ENCODE measurements around the gene MZB1. TPM values are rescaled to one million over a fixed set of nuclear protein-coding genes. Genes with fewer than 3 reads are reported as not detected.

MZB1 gene
- total and polyA plus RNA-seq, 2 of the 13 experiments (the other 11 are each of a cell fraction or from before 2014, with no cell fraction given), result 0.31 to 0.40 TPM

DNA sequence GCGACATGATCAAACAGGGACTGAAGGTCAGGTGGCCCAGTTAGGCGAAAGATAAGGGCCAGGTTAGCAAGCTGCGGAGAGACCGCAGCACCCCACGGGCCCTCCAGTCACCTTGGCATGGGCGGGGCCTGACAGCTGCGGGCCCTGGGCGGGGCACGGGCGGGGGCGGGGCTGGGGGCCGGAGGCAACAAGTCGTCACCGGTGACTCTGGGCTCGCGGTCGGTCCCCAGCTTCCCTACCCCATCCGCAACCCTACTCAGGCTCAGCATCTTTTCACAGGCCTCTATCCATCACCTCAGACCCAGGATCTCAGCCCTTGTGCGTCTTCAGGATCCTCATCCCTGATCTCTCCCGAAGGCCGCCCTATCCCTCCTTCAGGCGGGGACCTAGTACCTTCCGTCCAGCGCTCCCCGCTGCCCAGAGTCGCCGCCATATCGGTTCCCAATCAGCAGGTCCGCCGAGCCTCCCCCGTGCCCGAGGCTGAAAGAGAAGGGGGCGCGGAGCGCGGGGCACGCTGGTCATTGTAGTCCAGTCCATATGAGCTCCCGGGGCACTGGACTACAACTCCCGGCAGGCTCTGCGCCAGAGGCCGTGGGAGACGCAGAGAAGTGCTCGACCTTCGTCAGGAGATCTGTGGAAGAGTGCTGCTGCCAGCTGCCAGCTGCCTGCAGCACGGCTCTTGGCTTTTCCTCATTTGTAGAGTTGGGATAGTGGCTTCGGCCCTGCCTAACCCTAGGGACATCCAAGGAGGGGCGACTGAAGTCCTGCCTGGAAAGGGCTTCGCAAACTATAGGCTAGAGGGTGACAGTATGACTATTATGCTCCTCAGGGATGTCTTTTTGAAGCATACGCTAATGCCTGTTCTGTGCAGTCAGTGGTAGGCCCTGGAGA lies 49.5 kb upstream of the MZB1 start, which contains the start of gene DNAJC18 (continued):
- peak; percentile 12; the same call in 1 of the 2 replicates for TF ChIP-seq HOXD1 (CRISPR knock-in tag; IDR thresholded peaks at IDR 0.05)
- no peak for TF ChIP-seq ZNF644 (CRISPR knock-in tag; IDR thresholded peaks at IDR 0.05; ENCODE audit: low read depth)
- TF ChIP-seq ZNF326 (CRISPR knock-in tag; IDR thresholded peaks at IDR 0.05; ENCODE audit: borderline replicate concordance), result no peak
- no peak for TF ChIP-seq SRSF9 (IDR thresholded peaks at IDR 0.05; ENCODE audit: borderline replicate concordance, insufficient read depth, low read depth, low read length, poor library complexity, severe bottlenecking)
- no peak for TF ChIP-seq NPAS2 (CRISPR knock-in tag; IDR thresholded peaks at IDR 0.05; ENCODE audit: borderline replicate concordance)
- TF ChIP-seq PCBP1 (IDR thresholded peaks at IDR 0.05; ENCODE audit: borderline replicate concordance, low read depth, low read length), result 0 out of 2 replicates have a peak, but pooled peaks have one; percentile 27
- TF ChIP-seq FIP1L1 (IDR thresholded peaks at IDR 0.05; ENCODE audit: borderline replicate concordance, insufficient read depth, low read depth, low read length), result no peak
- no peak for TF ChIP-seq PBX2 (CRISPR knock-in tag; IDR thresholded peaks at IDR 0.05)
- TF ChIP-seq ZNF205 (CRISPR knock-in tag; IDR thresholded peaks at IDR 0.05), result no peak
- peak; percentile 92 for TF ChIP-seq BCL3 (CRISPR knock-in tag; IDR thresholded peaks at IDR 0.05)
- peak; percentile 27; the same call in 1 of the 2 replicates for TF ChIP-seq MIER3 (CRISPR knock-in tag; IDR thresholded peaks at IDR 0.05; ENCODE audit: borderline replicate concordance)
- TF ChIP-seq MTA1 (CRISPR knock-in tag; IDR thresholded peaks at IDR 0.05; ENCODE audit: borderline replicate concordance), result no peak
- peak; percentile 66 for TF ChIP-seq ASH2L (IDR thresholded peaks at IDR 0.05; ENCODE audit: insufficient read length, low read depth, low read length)
- TF ChIP-seq YEATS2 (CRISPR knock-in tag; IDR thresholded peaks at IDR 0.05; ENCODE audit: borderline replicate concordance), result peak; percentile 59; the same call in 1 of the 2 replicates
- no peak for TF ChIP-seq AHR (CRISPR knock-in tag; IDR thresholded peaks at IDR 0.05)
- TF ChIP-seq, protein P1, sequence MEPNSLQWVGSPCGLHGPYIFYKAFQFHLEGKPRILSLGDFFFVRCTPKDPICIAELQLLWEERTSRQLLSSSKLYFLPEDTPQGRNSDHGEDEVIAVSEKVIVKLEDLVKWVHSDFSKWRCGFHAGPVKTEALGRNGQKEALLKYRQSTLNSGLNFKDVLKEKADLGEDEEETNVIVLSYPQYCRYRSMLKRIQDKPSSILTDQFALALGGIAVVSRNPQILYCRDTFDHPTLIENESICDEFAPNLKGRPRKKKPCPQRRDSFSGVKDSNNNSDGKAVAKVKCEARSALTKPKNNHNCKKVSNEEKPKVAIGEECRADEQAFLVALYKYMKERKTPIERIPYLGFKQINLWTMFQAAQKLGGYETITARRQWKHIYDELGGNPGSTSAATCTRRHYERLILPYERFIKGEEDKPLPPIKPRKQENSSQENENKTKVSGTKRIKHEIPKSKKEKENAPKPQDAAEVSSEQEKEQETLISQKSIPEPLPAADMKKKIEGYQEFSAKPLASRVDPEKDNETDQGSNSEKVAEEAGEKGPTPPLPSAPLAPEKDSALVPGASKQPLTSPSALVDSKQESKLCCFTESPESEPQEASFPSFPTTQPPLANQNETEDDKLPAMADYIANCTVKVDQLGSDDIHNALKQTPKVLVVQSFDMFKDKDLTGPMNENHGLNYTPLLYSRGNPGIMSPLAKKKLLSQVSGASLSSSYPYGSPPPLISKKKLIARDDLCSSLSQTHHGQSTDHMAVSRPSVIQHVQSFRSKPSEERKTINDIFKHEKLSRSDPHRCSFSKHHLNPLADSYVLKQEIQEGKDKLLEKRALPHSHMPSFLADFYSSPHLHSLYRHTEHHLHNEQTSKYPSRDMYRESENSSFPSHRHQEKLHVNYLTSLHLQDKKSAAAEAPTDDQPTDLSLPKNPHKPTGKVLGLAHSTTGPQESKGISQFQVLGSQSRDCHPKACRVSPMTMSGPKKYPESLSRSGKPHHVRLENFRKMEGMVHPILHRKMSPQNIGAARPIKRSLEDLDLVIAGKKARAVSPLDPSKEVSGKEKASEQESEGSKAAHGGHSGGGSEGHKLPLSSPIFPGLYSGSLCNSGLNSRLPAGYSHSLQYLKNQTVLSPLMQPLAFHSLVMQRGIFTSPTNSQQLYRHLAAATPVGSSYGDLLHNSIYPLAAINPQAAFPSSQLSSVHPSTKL (CRISPR knock-in tag; IDR thresholded peaks at IDR 0.05), result 0 out of 2 replicates have a peak, but pooled peaks have one; percentile 17
- TF ChIP-seq SETDB1 (CRISPR knock-in tag; IDR thresholded peaks at IDR 0.05; ENCODE audit: borderline replicate concordance), result no peak
- no peak for TF ChIP-seq HNF4A (CRISPR knock-in tag; IDR thresholded peaks at IDR 0.05)
- TF ChIP-seq RFX3 (CRISPR knock-in tag; IDR thresholded peaks at IDR 0.05), result 0 out of 2 replicates have a peak, but pooled peaks have one; percentile 12
- TF ChIP-seq FOXO1 (CRISPR knock-in tag; IDR thresholded peaks at IDR 0.05), result no peak
- 0 out of 2 replicates have a peak, but pooled peaks have one; percentile 49 for TF ChIP-seq ZNF761 (CRISPR knock-in tag; conservative IDR thresholded peaks at IDR 0.05)
